WTC11 (cell line): Measurements from ENCODE around the gene CPVL.

Experiments
- CTCF ChIP-seq: fragments of 200-600 bp; IDR thresholded peaks from 2 replicates; pipeline ENCODE4 v1.8.0; 2022; ENCODE audit warnings: antibody characterized with exemption
- E2F4 ChIP-seq: sonication (generic); formaldehyde crosslinking; IDR thresholded peaks from 2 replicates; pipeline ENCODE4 v1.8.1; 2022; ENCODE audit warnings: low read depth, mild to moderate bottlenecking, moderate library complexity, missing genetic modification reagents, borderline replicate concordance
- ESRRA ChIP-seq: sonication (generic); formaldehyde crosslinking; IDR thresholded peaks from 2 replicates; pipeline ENCODE4 v1.8.1; 2022; ENCODE audit warnings: mild to moderate bottlenecking, missing genetic modification reagents, borderline replicate concordance
- NFYB ChIP-seq: sonication (generic); formaldehyde crosslinking; conservative IDR thresholded peaks from 2 replicates; pipeline ENCODE4 v1.8.0; 2022; ENCODE audit warnings: low read depth, missing genetic modification reagents
- RELA ChIP-seq: sonication (generic); formaldehyde crosslinking; IDR thresholded peaks from 2 replicates; pipeline ENCODE4 v1.8.1; 2022; ENCODE audit warnings: missing genetic modification reagents, mild to moderate bottlenecking, borderline replicate concordance
- SP1 ChIP-seq: sonication (generic); formaldehyde crosslinking; conservative IDR thresholded peaks from 2 replicates; pipeline ENCODE4 v1.8.1; 2022; ENCODE audit warnings: missing genetic modification reagents
- ZNF671 ChIP-seq: fragments of 250-450 bp; sonication (Bioruptor Pico); IDR thresholded peaks from 2 replicates; pipeline ENCODE4 v1.8.0; 2021; ENCODE audit warnings: mild to moderate bottlenecking

GRCh38 chr7:29075606-29076005 lies 70.7 kb downstream of the CPVL start:
- TF ChIP-seq SP1 (CRISPR knock-in tag) (no peak), CTCF (no peak), RELA (CRISPR knock-in tag) (no peak), ZNF671 (CRISPR knock-in tag) (no peak), ESRRA (CRISPR knock-in tag) (no peak), NFYB (CRISPR knock-in tag) (no peak), E2F4 (no peak)
